CD8-positive, alpha-beta memory T cell (primary cell): ENCODE results near the gene TIE1. TPM values are rescaled to one million over a fixed set of nuclear protein-coding genes. Genes with fewer than 3 reads are reported as not detected.

Source experiments
- CTCF ChIA-PET: fragments of 350-600 bp; sonication (Branson Sonifier 250); formaldehyde crosslinking; loops from one replicate; lab custom pipeline; 2021; ENCODE audit warnings: antibody characterized with exemption; lab: Charles Lee
- POLR2A ChIA-PET: fragments of 350-600 bp; sonication (Branson Sonifier 250); formaldehyde crosslinking; loops from one replicate; lab custom pipeline; 2021; ENCODE audit warnings: antibody characterized with exemption; lab: Charles Lee
- DNase-seq, 5 donors: peaks; one replicate each; pipeline versions ENCODE4 v3.0.0 to v3.0.0-alpha.2; 2020 to 2022; ENCODE audit warnings: mixed read lengths in 1 of 5
- H3K27ac ChIP-seq: one replicate; pipeline ENCODE4 v1.7.0; 2013; ENCODE audit warnings: low read depth, mild to moderate bottlenecking, low read length, moderate library complexity
- H3K27me3 ChIP-seq: 2 replicates; pipeline ENCODE4 v1.7.0; 2013; ENCODE audit warnings: low read length, mild to moderate bottlenecking; ENCODE audit not compliant: insufficient read depth, poor library complexity, severe bottlenecking
- H3K36me3 ChIP-seq: 2 replicates; pipeline ENCODE4 v1.7.0; 2013; ENCODE audit warnings: mild to moderate bottlenecking, low read length, moderate library complexity; ENCODE audit not compliant: insufficient read depth
- H3K4me1 ChIP-seq: 2 replicates; pipeline ENCODE4 v1.7.0; 2013; ENCODE audit warnings: mild to moderate bottlenecking, low read length, moderate library complexity; ENCODE audit not compliant: insufficient read depth
- H3K4me3 ChIP-seq: 2 replicates; pipeline ENCODE4 v1.7.0; 2013; ENCODE audit warnings: mild to moderate bottlenecking, low read length
- H3K9me3 ChIP-seq: 2 replicates; pipeline ENCODE4 v1.7.0; 2013; ENCODE audit warnings: mild to moderate bottlenecking, low read length
- H3K27ac Mint-ChIP-seq, 8 donors: one replicate each; pipeline ENCODE4 v1.8.0; 2020 to 2021; ENCODE audit warnings: mixed read lengths in 8 of 8, mild to moderate bottlenecking in 6 of 8, inconsistent platforms in 3 of 8, moderate library complexity in 3 of 8
- H3K27me3 Mint-ChIP-seq, 2 donors: one replicate each; pipeline ENCODE4 v1.8.0; 2020 to 2021; ENCODE audit warnings: mixed read lengths in 2 of 2, mild to moderate bottlenecking in 1 of 2, moderate library complexity in 1 of 2
- H3K36me3 Mint-ChIP-seq, 3 donors: one replicate each; pipeline ENCODE4 v1.8.0; 2020 to 2021; ENCODE audit warnings: mixed read lengths in 3 of 3, inconsistent platforms in 1 of 3, mild to moderate bottlenecking in 1 of 3
- H3K4me1 Mint-ChIP-seq, 3 donors: one replicate each; pipeline ENCODE4 v1.8.0; 2020 to 2021; ENCODE audit warnings: mixed read lengths in 3 of 3, inconsistent platforms in 1 of 3, mild to moderate bottlenecking in 1 of 3
- H3K4me3 Mint-ChIP-seq, 7 donors: one replicate each; pipeline ENCODE4 v1.8.0; 2020 to 2021; ENCODE audit warnings: mixed read lengths in 7 of 7, mild to moderate bottlenecking in 6 of 7, moderate library complexity in 4 of 7, inconsistent platforms in 2 of 7
- H3K9me3 Mint-ChIP-seq, 5 donors: one replicate each; pipeline ENCODE4 v1.8.0; 2020 to 2022; ENCODE audit warnings: mixed read lengths in 5 of 5, mild to moderate bottlenecking in 3 of 5, moderate library complexity in 2 of 5, inconsistent platforms in 1 of 5
- polyA plus RNA-seq: library from polyadenylated mRNA; unstranded; fragments of 300-500 nt; fragmentation: Illumina TruSeq; gene quantifications from one replicate; pipeline ENCODE4 v1.2.3, GENCODE V29; 2021
- total RNA-seq, 2 experiments: library from RNA; stranded (reverse); gene quantifications; one replicate each; pipeline ENCODE4 v1.2.3, GENCODE V29; 2021

Gene TIE1
- total and polyA plus RNA-seq, 3 experiments from 2014 or later: 0.31 to 0.33 TPM; not detected in 1

DNA sequence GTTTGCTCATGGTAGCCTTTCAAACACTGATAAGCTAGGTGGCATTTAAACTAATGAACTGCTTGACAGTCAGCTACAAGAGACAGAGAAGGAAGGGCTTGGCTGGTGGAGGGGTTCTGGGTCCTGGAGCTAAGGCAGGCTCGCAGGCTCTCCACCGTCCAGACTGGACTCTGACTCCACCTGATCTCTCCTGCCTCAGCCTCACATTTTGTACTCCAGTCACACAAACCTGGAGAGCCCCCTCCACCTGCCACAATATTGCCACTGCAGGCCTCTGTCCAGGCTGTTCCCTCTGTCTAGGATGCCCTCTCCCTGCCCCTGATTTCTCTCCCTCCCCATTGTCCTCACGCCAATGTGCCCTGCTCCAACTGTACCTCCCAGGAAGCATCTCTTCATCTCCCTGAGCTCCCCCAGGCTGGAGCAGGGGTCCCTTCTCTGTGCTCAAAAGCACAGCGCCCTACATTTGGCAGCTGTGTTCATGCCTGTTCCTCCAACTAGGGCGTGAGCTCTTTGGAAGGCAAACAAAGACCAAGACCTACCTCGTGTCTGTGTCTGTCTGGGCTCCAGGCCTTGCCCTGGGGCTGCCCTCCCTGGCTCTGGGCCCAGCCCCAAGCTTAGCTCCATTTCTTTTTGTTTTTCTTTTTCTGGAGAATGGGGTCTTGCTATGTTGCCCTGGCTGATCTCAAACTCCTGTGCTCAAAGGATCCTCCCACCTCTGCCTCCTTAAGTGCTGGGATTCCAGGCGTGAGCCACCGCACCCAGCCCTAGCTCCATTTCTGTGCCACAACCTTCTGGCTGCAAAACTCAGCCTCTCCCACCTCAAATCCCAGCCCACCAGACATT, 2.9 kb downstream of the TIE1 start:
- Histone ChIP-seq H3K36me3 (no peaks in the 10 kb centered on the region), H3K4me3 (no peak overlapping the region), H3K27ac (no peak overlapping the region), H3K4me1 (no peaks in the 10 kb centered on the region), H3K9me3 (no peaks in the 10 kb centered on the region), H3K27me3 (no peaks in the 10 kb centered on the region)
- Mint-ChIP-seq H3K4me1 (no peaks in the 10 kb centered on the region), H3K9me3 (no peaks in the 10 kb centered on the region), H3K36me3 (no peaks in the 10 kb centered on the region), H3K4me3 (no peak overlapping the region), H3K27ac (peak overlapping the region in 1 of 8 donors; percentile 2), H3K27me3 (peaks cover 1 to 27% of the 10 kb centered on the region in 2 donors)
- ChIA-PET CTCF (interaction anchor here (1.3 kb wide), 1 partner anchor 111 kb away, joined by 5 read pairs; no protein-coding TSS in a partner anchor), POLR2A (no interaction called here)
- peak in 1 of 5 donors; percentile 12 for DNase-seq

- ChIA-PET POLR2A (no interaction called here), CTCF (interaction anchor here (1.3 kb wide), 1 partner anchor 110 kb away, joined by 5 read pairs; no protein-coding TSS in a partner anchor)
- H3K4me1 ChIP-seq: no peaks in the 10 kb centered on the region
- no peak overlapping the region for H3K27ac ChIP-seq
- H3K4me3 ChIP-seq: no peak overlapping the region
- H3K9me3 ChIP-seq: no peaks in the 10 kb centered on the region
- Mint-ChIP-seq H3K4me1 (no peaks in the 10 kb centered on the region), H3K27ac (no peak overlapping the region), H3K27me3 (peaks cover 1 to 28% of the 10 kb centered on the region in 2 donors), H3K4me3 (no peak overlapping the region), H3K9me3 (no peaks in the 10 kb centered on the region), H3K36me3 (no peaks in the 10 kb centered on the region)
- H3K27me3 ChIP-seq: no peaks in the 10 kb centered on the region
- H3K36me3 ChIP-seq: no peaks in the 10 kb centered on the region
- no peak for DNase-seq
Measured at GRCh38 chr1:43304314-43304681, 3.5 kb downstream of the TIE1 start.

GRCh38 chr1:43304771-43305300, 4.1 kb downstream of the TIE1 start:
- H3K27ac ChIP-seq: no peak overlapping the region
- H3K27me3 ChIP-seq: no peaks in the 10 kb centered on the region
- Mint-ChIP-seq H3K9me3 (no peaks in the 10 kb centered on the region), H3K36me3 (no peaks in the 10 kb centered on the region), H3K27ac (no peak overlapping the region), H3K4me1 (no peaks in the 10 kb centered on the region), H3K4me3 (no peak overlapping the region), H3K27me3 (peaks cover under 1 to 28% of the 10 kb centered on the region in 2 donors)
- CTCF ChIA-PET: no interaction called here
- peak in 1 of 5 donors; percentile 29 for DNase-seq
- POLR2A ChIA-PET: no interaction called here
- H3K36me3 ChIP-seq: no peaks in the 10 kb centered on the region
- no peaks in the 10 kb centered on the region for H3K4me1 ChIP-seq
- H3K4me3 ChIP-seq: no peak overlapping the region
- no peaks in the 10 kb centered on the region for H3K9me3 ChIP-seq

DNA sequence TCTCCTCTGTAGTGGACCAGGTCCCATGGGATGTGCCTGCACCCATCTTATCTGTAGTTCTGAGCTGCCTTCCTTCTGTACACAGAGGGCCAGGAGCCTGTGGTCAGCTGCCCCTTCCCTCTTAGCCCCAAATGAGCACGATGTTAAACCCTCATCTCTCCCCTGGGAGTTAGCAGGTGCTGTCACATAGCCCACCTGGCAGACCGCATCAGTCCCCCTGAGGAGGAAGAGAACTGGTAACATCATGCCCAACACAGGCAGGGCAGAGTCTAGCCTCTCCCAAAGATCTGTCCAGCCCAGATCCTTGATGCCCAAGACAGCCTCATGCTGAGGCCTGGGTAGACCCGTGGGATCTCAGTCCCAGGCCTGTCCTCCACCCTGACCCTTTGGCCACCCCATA, 4.7 kb downstream of the TIE1 start:
- DNase-seq: peak in 1 of 5 donors; percentile 2
- Mint-ChIP-seq H3K27me3 (peaks cover 3 to 28% of the 10 kb centered on the region in 2 donors), H3K4me1 (no peaks in the 10 kb centered on the region), H3K36me3 (no peaks in the 10 kb centered on the region), H3K27ac (peak overlapping the region in 1 of 8 donors; percentile 8), H3K9me3 (no peaks in the 10 kb centered on the region), H3K4me3 (no peak overlapping the region)
- Histone ChIP-seq H3K4me1 (no peaks in the 10 kb centered on the region), H3K36me3 (no peaks in the 10 kb centered on the region), H3K4me3 (no peak overlapping the region), H3K9me3 (no peaks in the 10 kb centered on the region), H3K27me3 (no peaks in the 10 kb centered on the region), H3K27ac (no peak overlapping the region)
- ChIA-PET POLR2A (no interaction called here), CTCF (no interaction called here)

GRCh38 chr1:43305926-43306687, 5.3 kb downstream of the TIE1 start:
- no peaks in the 10 kb centered on the region for H3K36me3 ChIP-seq
- CTCF ChIA-PET: no interaction called here
- H3K9me3 ChIP-seq: no peaks in the 10 kb centered on the region
- Mint-ChIP-seq H3K4me1 (no peaks in the 10 kb centered on the region), H3K27me3 (peaks cover 3 to 28% of the 10 kb centered on the region in 2 donors), H3K36me3 (no peaks in the 10 kb centered on the region), H3K9me3 (no peaks in the 10 kb centered on the region), H3K4me3 (no peak overlapping the region), H3K27ac (peak overlapping the region in 1 of 8 donors; percentile 95)
- peak in 1 of 5 donors; percentile 21 for DNase-seq
- POLR2A ChIA-PET: no interaction called here
- no peak overlapping the region for H3K4me3 ChIP-seq
- no peak overlapping the region for H3K27ac ChIP-seq
- H3K4me1 ChIP-seq: no peaks in the 10 kb centered on the region
- no peaks in the 10 kb centered on the region for H3K27me3 ChIP-seq

DNA sequence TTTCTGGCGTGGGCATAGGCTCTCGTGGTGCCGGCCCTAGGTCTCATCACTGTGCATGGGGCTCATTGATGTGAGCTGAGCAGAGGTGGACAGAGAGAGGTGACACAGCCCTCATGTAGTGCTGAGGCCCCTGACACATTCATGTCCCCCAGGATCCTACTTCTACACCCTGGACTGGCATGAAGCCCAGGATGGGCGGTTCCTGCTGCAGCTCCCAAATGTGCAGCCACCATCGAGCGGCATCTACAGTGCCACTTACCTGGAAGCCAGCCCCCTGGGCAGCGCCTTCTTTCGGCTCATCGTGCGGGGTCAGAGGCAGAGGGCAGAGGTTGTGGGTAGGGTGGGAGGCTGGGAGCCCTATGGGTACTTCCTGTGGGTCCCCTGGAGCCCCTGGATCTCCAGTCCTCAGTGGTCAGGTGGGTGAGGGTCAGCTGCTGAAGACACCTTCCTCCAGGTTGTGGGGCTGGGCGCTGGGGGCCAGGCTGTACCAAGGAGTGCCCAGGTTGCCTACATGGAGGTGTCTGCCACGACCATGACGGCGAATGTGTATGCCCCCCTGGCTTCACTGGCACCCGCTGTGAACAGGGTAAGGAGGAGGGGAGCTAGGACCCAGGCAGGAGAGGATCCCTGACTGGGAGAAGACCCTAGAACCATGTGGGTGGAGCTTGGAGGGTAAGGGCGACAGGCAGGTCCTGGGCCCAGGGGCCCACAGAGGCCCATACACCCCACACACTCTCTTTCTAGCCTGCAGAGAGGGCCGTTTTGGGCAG, 6.1 kb downstream of the TIE1 start:
- Mint-ChIP-seq H3K4me1 (no peaks in the 10 kb centered on the region), H3K9me3 (no peaks in the 10 kb centered on the region), H3K36me3 (no peaks in the 10 kb centered on the region), H3K27ac (peak overlapping the region in 1 of 8 donors; percentile 95), H3K4me3 (no peak overlapping the region), H3K27me3 (peaks cover 3 to 28% of the 10 kb centered on the region in 2 donors)
- DNase-seq: peak in 1 of 5 donors; percentile 28
- ChIA-PET POLR2A (no interaction called here), CTCF (no interaction called here)
- Histone ChIP-seq H3K27me3 (no peaks in the 10 kb centered on the region), H3K4me1 (no peaks in the 10 kb centered on the region), H3K4me3 (no peak overlapping the region), H3K9me3 (no peaks in the 10 kb centered on the region), H3K27ac (no peak overlapping the region), H3K36me3 (no peaks in the 10 kb centered on the region)

DNA sequence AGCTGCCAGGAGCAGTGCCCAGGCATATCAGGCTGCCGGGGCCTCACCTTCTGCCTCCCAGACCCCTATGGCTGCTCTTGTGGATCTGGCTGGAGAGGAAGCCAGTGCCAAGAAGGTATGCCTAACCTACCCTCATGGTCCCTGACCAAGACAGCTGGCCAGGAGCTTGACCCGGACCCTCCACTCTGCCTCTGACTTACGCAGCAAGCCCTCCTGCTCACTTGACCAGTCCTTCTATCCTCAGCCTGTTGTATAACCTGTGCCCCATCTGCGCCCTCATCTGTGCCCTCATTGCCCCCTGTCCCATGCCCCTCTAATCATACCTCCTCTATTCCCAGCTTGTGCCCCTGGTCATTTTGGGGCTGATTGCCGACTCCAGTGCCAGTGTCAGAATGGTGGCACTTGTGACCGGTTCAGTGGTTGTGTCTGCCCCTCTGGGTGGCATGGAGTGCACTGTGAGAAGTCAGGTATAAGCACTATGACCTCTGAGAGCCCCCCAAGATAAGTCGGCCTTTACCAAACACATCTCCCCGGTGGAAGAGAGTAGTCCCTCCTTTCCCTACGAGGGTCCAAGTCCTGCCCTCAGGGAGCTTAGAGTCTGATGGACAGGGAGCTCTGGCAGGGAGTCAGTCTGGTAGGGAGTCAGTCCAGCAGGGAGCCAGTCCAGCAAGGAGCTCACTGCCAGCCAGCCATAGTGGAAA, 6.8 kb downstream of the TIE1 start:
- Histone ChIP-seq H3K9me3 (no peaks in the 10 kb centered on the region), H3K36me3 (no peaks in the 10 kb centered on the region), H3K4me3 (no peak overlapping the region), H3K27ac (no peak overlapping the region), H3K4me1 (no peaks in the 10 kb centered on the region), H3K27me3 (no peaks in the 10 kb centered on the region)
- Mint-ChIP-seq H3K36me3 (no peaks in the 10 kb centered on the region), H3K4me3 (no peak overlapping the region), H3K27ac (no peak overlapping the region), H3K4me1 (no peaks in the 10 kb centered on the region), H3K27me3 (peaks cover 3 to 20% of the 10 kb centered on the region in 2 donors), H3K9me3 (no peaks in the 10 kb centered on the region)
- CTCF ChIA-PET: no interaction called here
- POLR2A ChIA-PET: no interaction called here
- peak in 1 of 5 donors; percentile 12 for DNase-seq
